ENCODE measurements around the gene CDCA3. TPM values are rescaled to one million over a fixed set of nuclear protein-coding genes. Genes with fewer than 3 reads are reported as not detected.
A peak's percentile ranks its signal among the peaks of the same experiment; 100 is the strongest.

Gene CDCA3
- total and polyA plus RNA-seq, 2 of the 4 experiments (the other 2 are of a cell fraction) = 23.5 to 61.0 TPM

DNA sequence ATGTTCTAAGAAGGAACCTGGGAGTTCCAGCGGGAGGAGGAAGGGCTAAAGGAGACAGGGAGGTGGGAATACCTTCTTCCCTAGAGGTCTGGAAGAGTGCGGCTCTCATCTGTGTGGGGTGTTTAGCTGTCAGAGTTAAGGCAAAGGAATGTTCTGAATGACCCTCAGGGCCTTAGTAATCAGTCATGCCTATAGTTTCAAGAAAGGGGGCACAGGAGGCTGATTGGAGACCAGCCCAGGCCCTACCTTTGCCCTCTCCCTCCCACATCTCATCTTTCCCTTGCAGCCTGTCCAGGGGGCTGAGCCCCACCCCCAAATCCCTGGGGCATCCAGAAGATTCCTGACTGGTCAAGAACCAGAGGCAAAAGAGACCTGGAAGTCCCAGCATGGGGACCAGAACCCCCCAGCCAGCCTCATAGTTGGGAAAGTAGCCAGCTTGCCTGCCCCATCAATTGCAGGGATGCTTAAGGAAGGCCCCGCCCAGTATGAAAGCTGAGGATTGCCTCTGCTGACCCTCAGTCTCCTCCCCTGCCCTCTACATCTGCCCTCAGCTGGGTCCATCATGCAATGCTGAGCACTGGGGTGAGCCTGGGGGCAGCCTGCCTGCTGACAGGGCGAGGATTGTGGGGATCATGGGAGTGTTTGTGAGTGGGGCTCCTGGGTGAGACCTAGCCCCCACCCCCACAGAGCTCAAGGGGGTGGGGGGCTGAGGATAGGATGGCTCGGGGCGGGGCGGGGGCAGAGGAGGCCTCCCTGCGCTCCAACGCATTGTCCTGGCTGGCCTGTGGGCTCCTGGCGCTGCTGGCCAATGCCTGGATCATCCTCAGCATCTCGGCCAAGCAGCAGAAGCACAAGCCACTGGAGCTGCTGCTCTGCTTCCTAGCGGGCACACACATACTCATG lies 27.7 kb downstream of the CDCA3 start:
- no peak overlapping the region for H3K9ac ChIP-seq (ENCODE audit: low read depth, low read length)
- H3K36me3 ChIP-seq (ENCODE audit: control insufficient read depth, insufficient read depth, low read length) = no peaks in the 10 kb centered on the region
- H4K91ac ChIP-seq (ENCODE audit: insufficient read depth, low read depth, low read length) = 0 out of 2 replicates have a peak overlapping the region, but pooled peaks have one; percentile 1
- H3K23ac ChIP-seq (ENCODE audit: low read depth, low read length) = no peak overlapping the region
- H3K4me2 ChIP-seq (ENCODE audit: low read depth, low read length) = no peak overlapping the region
- in situ Hi-C loops (cut with MboI; ENCODE audit: low sequenced_read_pairs) (loop anchor here (10.0 kb wide), 1 partner anchor 209 kb away; no protein-coding TSS in a partner anchor), dilution Hi-C loops (cut with HindIII; ENCODE audit: low sequenced_read_pairs, unreplicated experiment) (no loop called here), intact Hi-C loops (cut with micrococcal nuclease) (loop anchor here (2.0 kb wide), 1 partner anchor 207 kb away; no protein-coding TSS in a partner anchor)
- CTCF ChIA-PET = no interaction called here
- DNase-seq (no peak), ATAC-seq (ENCODE audit: low read depth) (no peak)
- H3K56ac ChIP-seq (ENCODE audit: extremely low read depth, insufficient read depth, low read length) = no peak overlapping the region
- BruUV-seq (replicated peaks) = no TSS peak
- no peak overlapping the region for H3K14ac ChIP-seq (replicated peaks; ENCODE audit: low read depth, low read length)
- H2AK9ac ChIP-seq (replicated peaks; ENCODE audit: low read depth, low read length, poor library complexity) = peak overlapping the region; percentile 69
- H3K27ac ChIP-seq (ENCODE audit: insufficient read depth, low read length) = no peak overlapping the region
- no peak overlapping the region for H3K4me3 ChIP-seq (ENCODE audit: insufficient read depth, low read depth, low read length)
- no peak overlapping the region for H3K18ac ChIP-seq (ENCODE audit: low read depth, low read length)
- H3K4ac ChIP-seq (ENCODE audit: low read depth, low read length) = no peak overlapping the region
- H2AK5ac ChIP-seq (ENCODE audit: low read depth, low read length) = peak overlapping the region; percentile 8; the same call in 1 of the 2 replicates
- no peaks in the 10 kb centered on the region for H4K20me1 ChIP-seq (ENCODE audit: insufficient read depth, low read length)
- peaks cover 0 to 32% of the 10 kb centered on the region in 2 experiments; a peak in 2 of 4 replicates for H3K79me1 ChIP-seq (ENCODE audit: low read depth in 1 of 2, low read length in 2 of 2)
- peaks cover 18% of the 10 kb centered on the region for H3K4me1 ChIP-seq (ENCODE audit: control insufficient read depth, insufficient read depth, low read length)
- H2AFZ ChIP-seq (replicated peaks; ENCODE audit: low read length, poor library complexity) = peak overlapping the region; percentile 38
- no peak overlapping the region for H4K8ac ChIP-seq (ENCODE audit: low read depth in 2 of 2, low read length in 2 of 2)
- H2BK15ac ChIP-seq (ENCODE audit: low read depth, low read length) = no peak overlapping the region
- H3K9me3 ChIP-seq (ENCODE audit: control insufficient read depth, insufficient read depth, low read length) = no peaks in the 10 kb centered on the region
- WGBS, 2 experiments (ENCODE audit: extremely low coverage in 2 of 2, insufficient read length in 1 of 2) = 93% methylated on average over 3 of the region's 12 CpGs; no CpG with 5 or more reads in 1 of the 2 experiments
- H2BK5ac ChIP-seq (ENCODE audit: low read depth, low read length, poor library complexity, severe bottlenecking) = no peak overlapping the region
- H3K9me1 ChIP-seq (ENCODE audit: insufficient read depth, low read length) = peaks cover 2% of the 10 kb centered on the region; the same call in 1 of the 2 replicates
- H4K5ac ChIP-seq (ENCODE audit: low read depth, low read length) = no peak overlapping the region
- H3K27me3 ChIP-seq (ENCODE audit: control insufficient read depth, insufficient read depth, low read length) = peaks cover 2% of the 10 kb centered on the region; the same call in 1 of the 2 replicates
- POLR2A ChIA-PET (ENCODE audit: unreplicated experiment) = interaction anchor here (0.6 to 0.9 kb wide), 2 partner anchors 10 to 289 kb away, joined by 5 to 8 read pairs; partner anchors contain the start of gene GAPDH
- no peak overlapping the region; the same call in 1 of the 2 replicates for H2BK20ac ChIP-seq (ENCODE audit: low read depth, low read length)
- no peak overlapping the region for H2BK120ac ChIP-seq (ENCODE audit: low read depth, low read length)
- TF ChIP-seq NFE2L2 (IDR thresholded peaks at IDR 0.05; ENCODE audit: low read depth, low read length) = no peak
- no peak for TF ChIP-seq RCOR1 (IDR thresholded peaks at IDR 0.05; ENCODE audit: insufficient replicate concordance, low read length)
- TF ChIP-seq BHLHE40 (IDR thresholded peaks at IDR 0.05; ENCODE audit: low read depth, low read length) = no peak
- TF ChIP-seq MXI1 (IDR thresholded peaks at IDR 0.05; ENCODE audit: borderline replicate concordance, low read depth, low read length) = no peak
- no peak for TF ChIP-seq SMC3 (IDR thresholded peaks at IDR 0.05; ENCODE audit: low read depth, low read length)
- TF ChIP-seq, protein P1, sequence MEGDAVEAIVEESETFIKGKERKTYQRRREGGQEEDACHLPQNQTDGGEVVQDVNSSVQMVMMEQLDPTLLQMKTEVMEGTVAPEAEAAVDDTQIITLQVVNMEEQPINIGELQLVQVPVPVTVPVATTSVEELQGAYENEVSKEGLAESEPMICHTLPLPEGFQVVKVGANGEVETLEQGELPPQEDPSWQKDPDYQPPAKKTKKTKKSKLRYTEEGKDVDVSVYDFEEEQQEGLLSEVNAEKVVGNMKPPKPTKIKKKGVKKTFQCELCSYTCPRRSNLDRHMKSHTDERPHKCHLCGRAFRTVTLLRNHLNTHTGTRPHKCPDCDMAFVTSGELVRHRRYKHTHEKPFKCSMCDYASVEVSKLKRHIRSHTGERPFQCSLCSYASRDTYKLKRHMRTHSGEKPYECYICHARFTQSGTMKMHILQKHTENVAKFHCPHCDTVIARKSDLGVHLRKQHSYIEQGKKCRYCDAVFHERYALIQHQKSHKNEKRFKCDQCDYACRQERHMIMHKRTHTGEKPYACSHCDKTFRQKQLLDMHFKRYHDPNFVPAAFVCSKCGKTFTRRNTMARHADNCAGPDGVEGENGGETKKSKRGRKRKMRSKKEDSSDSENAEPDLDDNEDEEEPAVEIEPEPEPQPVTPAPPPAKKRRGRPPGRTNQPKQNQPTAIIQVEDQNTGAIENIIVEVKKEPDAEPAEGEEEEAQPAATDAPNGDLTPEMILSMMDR (conservative IDR thresholded peaks at IDR 0.05; ENCODE audit: low read depth, low read length) = no peak
- TF ChIP-seq CEBPB (IDR thresholded peaks at IDR 0.05; ENCODE audit: low read depth, low read length) = no peak
- no peak for TF ChIP-seq RAD21 (IDR thresholded peaks at IDR 0.05; ENCODE audit: low read length)
- TF ChIP-seq MAFK (IDR thresholded peaks at IDR 0.05; ENCODE audit: low read depth, low read length) = no peak
- no peak for TF ChIP-seq CHD1 (IDR thresholded peaks at IDR 0.05; ENCODE audit: low read depth, low read length)
